ENCODE measurements around the gene PCP4. TPM values are rescaled to one million over a fixed set of nuclear protein-coding genes. Genes with fewer than 3 reads are reported as not detected.

PCP4 gene
- total RNA-seq, 1 experiment from 2014 or later, result 1.6 TPM

GRCh38 chr21:39972976-39973770 is 105.9 kb downstream of the PCP4 start:
- Mint-ChIP-seq H3K27ac (no peak overlapping the region), H3K4me1 (no peaks in the 10 kb centered on the region), H3K27me3 (ENCODE audit: low read depth) (peaks cover 1% of the 10 kb centered on the region; the same call in 1 of the 2 replicates), H3K4me3 (no peak overlapping the region), H3K9me3 (peaks cover 14% of the 10 kb centered on the region), H3K36me3 (no peaks in the 10 kb centered on the region)
- no peak for DNase-seq (ENCODE audit: low spot score)
- CTCF ChIA-PET, result interaction anchor here (0.7 kb wide), 1 partner anchor 106 kb away, joined by 3 read pairs; the partner anchor contains the start of gene PCP4
- no peak for ATAC-seq
- no peak for TF ChIP-seq CREB1 (CRISPR knock-in tag; IDR thresholded peaks at IDR 0.05)
- no peak for TF ChIP-seq RORB (CRISPR knock-in tag; IDR thresholded peaks at IDR 0.05)
- TF ChIP-seq ZNF423 (CRISPR knock-in tag; IDR thresholded peaks at IDR 0.05), result no peak
- no peak for TF ChIP-seq FOXP1 (CRISPR knock-in tag; IDR thresholded peaks at IDR 0.05; ENCODE audit: borderline replicate concordance)
- TF ChIP-seq JAZF1 (CRISPR knock-in tag; IDR thresholded peaks at IDR 0.05), result no peak
- no peak for TF ChIP-seq ZBTB21 (CRISPR knock-in tag; IDR thresholded peaks at IDR 0.05; ENCODE audit: borderline replicate concordance)
- TF ChIP-seq GTF2I (CRISPR knock-in tag; conservative IDR thresholded peaks at IDR 0.05), result no peak
- no peak for TF ChIP-seq ERG (CRISPR knock-in tag; IDR thresholded peaks at IDR 0.05)
- no peak for TF ChIP-seq ZSCAN18 (CRISPR knock-in tag; IDR thresholded peaks at IDR 0.05)
- TF ChIP-seq PRDM15 (CRISPR knock-in tag; IDR thresholded peaks at IDR 0.05), result no peak
- no peak for TF ChIP-seq ZNF138 (CRISPR knock-in tag; conservative IDR thresholded peaks at IDR 0.05)
- TF ChIP-seq SMAD3 (CRISPR knock-in tag; IDR thresholded peaks at IDR 0.05; ENCODE audit: borderline replicate concordance), result no peak
- TF ChIP-seq ATF3 (CRISPR knock-in tag; conservative IDR thresholded peaks at IDR 0.05), result no peak
- TF ChIP-seq AFF4 (CRISPR knock-in tag; IDR thresholded peaks at IDR 0.05; ENCODE audit: borderline replicate concordance), result no peak
- TF ChIP-seq ATF2 (CRISPR knock-in tag; IDR thresholded peaks at IDR 0.05; ENCODE audit: borderline replicate concordance, low read depth), result no peak
- TF ChIP-seq HMGXB4 (CRISPR knock-in tag; IDR thresholded peaks at IDR 0.05), result no peak
- POLR2A ChIA-PET, result no interaction called here
